H9 (cell line): ENCODE measurements around the gene POLG2. TPM values are rescaled to one million over a fixed set of nuclear protein-coding genes. Genes with fewer than 3 reads are reported as not detected.

Source experiments
- DNase-seq: peaks from one replicate; pipeline ENCODE4 v3.0.0-alpha.2; 2017
- H2AFZ ChIP-seq: one replicate; pipeline ENCODE4 v1.6.1; 2013; ENCODE audit warnings: mild to moderate bottlenecking, low read length, control low read depth, moderate library complexity
- H2AK5ac ChIP-seq: 2 replicates; pipeline ENCODE4 v1.6.1; 2013; ENCODE audit warnings: low read length, control low read depth, mixed read lengths; ENCODE audit not compliant: insufficient read length
- H2BK120ac ChIP-seq: one replicate; pipeline ENCODE4 v1.6.1; 2013; ENCODE audit warnings: low read depth, mild to moderate bottlenecking, low read length, control low read depth, inconsistent platforms; ENCODE audit not compliant: poor library complexity, severe bottlenecking
- H2BK12ac ChIP-seq: 2 replicates; pipeline ENCODE4 v1.6.1; 2013; ENCODE audit warnings: low read length, control low read depth, mixed read lengths, low read depth; ENCODE audit not compliant: insufficient read length
- H2BK15ac ChIP-seq: 2 replicates; pipeline ENCODE4 v1.6.1; 2013; ENCODE audit warnings: low read depth, low read length, control low read depth
- H2BK20ac ChIP-seq: one replicate; pipeline ENCODE4 v1.6.1; 2013; ENCODE audit warnings: low read depth, mild to moderate bottlenecking, low read length, control low read depth, inconsistent platforms; ENCODE audit not compliant: poor library complexity, severe bottlenecking
- H2BK5ac ChIP-seq: 2 replicates; pipeline ENCODE4 v1.6.1; 2013; ENCODE audit warnings: low read length, control low read depth, mixed read lengths; ENCODE audit not compliant: insufficient read length
- H3K14ac ChIP-seq: 2 replicates; pipeline ENCODE4 v1.6.1; 2013; ENCODE audit warnings: low read length, control low read depth; ENCODE audit not compliant: insufficient read depth
- H3K18ac ChIP-seq: 2 replicates; pipeline ENCODE4 v1.6.1; 2013; ENCODE audit warnings: low read depth, mild to moderate bottlenecking, mixed read lengths, low read length, control low read depth; ENCODE audit not compliant: insufficient read length
- H3K23ac ChIP-seq: 2 replicates; pipeline ENCODE4 v1.6.1; 2013; ENCODE audit warnings: low read length, control low read depth, mixed read lengths, low read depth; ENCODE audit not compliant: insufficient read length
- H3K23me2 ChIP-seq: 2 replicates; pipeline ENCODE4 v1.6.1; 2013; ENCODE audit warnings: low read depth, mild to moderate bottlenecking, mixed read lengths, low read length, control low read depth; ENCODE audit not compliant: insufficient read length, poor library complexity, severe bottlenecking
- H3K27ac ChIP-seq: 2 replicates; pipeline ENCODE4 v1.5.1; 2013; ENCODE audit warnings: low read length, control low read depth, mixed read lengths, low read depth; ENCODE audit not compliant: insufficient read length
- H3K27me3 ChIP-seq: 2 replicates; pipeline ENCODE4 v1.6.1; 2013; ENCODE audit warnings: low read length, control low read depth, inconsistent platforms; ENCODE audit not compliant: insufficient read depth
- H3K4ac ChIP-seq: 2 replicates; pipeline ENCODE4 v1.6.1; 2013; ENCODE audit warnings: low read depth, mild to moderate bottlenecking, control low read depth, inconsistent platforms, low read length, moderate library complexity
- H3K4me1 ChIP-seq: 2 replicates; pipeline ENCODE4 v1.6.1; 2013; ENCODE audit warnings: low read length, control low read depth, inconsistent platforms; ENCODE audit not compliant: insufficient read depth
- H3K4me2 ChIP-seq: 2 replicates; pipeline ENCODE4 v1.6.1; 2013; ENCODE audit warnings: low read length, control low read depth, mixed read lengths; ENCODE audit not compliant: insufficient read length, insufficient read depth
- H3K56ac ChIP-seq: 2 replicates; pipeline ENCODE4 v1.6.1; 2013; ENCODE audit warnings: low read depth, mild to moderate bottlenecking, mixed read lengths, low read length, control low read depth; ENCODE audit not compliant: insufficient read length
- H3K79me1 ChIP-seq: 2 replicates; pipeline ENCODE4 v1.6.1; 2013; ENCODE audit warnings: low read depth, mild to moderate bottlenecking, moderate library complexity, low read length, control low read depth, inconsistent platforms; ENCODE audit not compliant: insufficient read depth, poor library complexity, severe bottlenecking
- H3K79me2 ChIP-seq: 2 replicates; pipeline ENCODE4 v1.6.1; 2013; ENCODE audit warnings: low read length, control low read depth, inconsistent platforms; ENCODE audit not compliant: insufficient read depth
- H3K9ac ChIP-seq: 2 replicates; pipeline ENCODE4 v1.6.1; 2013; ENCODE audit warnings: low read length, control low read depth, mixed read lengths; ENCODE audit not compliant: insufficient read length; ENCODE audit errors: extremely low read depth
- H3K9me3 ChIP-seq: one replicate; pipeline ENCODE4 v1.6.1; 2013; ENCODE audit warnings: low read depth, low read length, inconsistent platforms; ENCODE audit not compliant: control insufficient read depth
- H3T11ph ChIP-seq: one replicate; pipeline ENCODE4 v1.6.1; 2013; ENCODE audit warnings: mild to moderate bottlenecking, low read length, control low read depth, inconsistent platforms
- H4K20me1 ChIP-seq: one replicate; pipeline ENCODE4 v1.6.1; 2013; ENCODE audit not compliant: control insufficient read depth, insufficient read length, insufficient read depth
- H4K5ac ChIP-seq: 2 replicates; pipeline ENCODE4 v1.6.1; 2013; ENCODE audit warnings: low read depth, mild to moderate bottlenecking, mixed read lengths, low read length, control low read depth; ENCODE audit not compliant: insufficient read length
- H4K8ac ChIP-seq: replicated peaks from 2 replicates; pipeline ENCODE4 v1.6.1; 2013; ENCODE audit warnings: low read length, control low read depth, mixed read lengths, low read depth; ENCODE audit not compliant: insufficient read length
- H4K91ac ChIP-seq: 2 replicates; pipeline ENCODE4 v1.6.1; 2013; ENCODE audit warnings: low read depth, mild to moderate bottlenecking, moderate library complexity, mixed read lengths, low read length, control low read depth; ENCODE audit not compliant: insufficient read length
- H3K27ac Mint-ChIP-seq, 3 experiments: 2 replicates in 2 of 3; 3 replicates in 1 of 3; pipeline ENCODE4 v1.8.0; 2020 to 2021; ENCODE audit warnings: mixed read lengths in 3 of 3, mild to moderate bottlenecking in 1 of 3, moderate library complexity in 1 of 3
- H3K27me3 Mint-ChIP-seq: 2 replicates; pipeline ENCODE4 v1.8.0; 2021; ENCODE audit warnings: low read depth, mild to moderate bottlenecking, moderate library complexity, mixed read lengths
- H3K36me3 Mint-ChIP-seq, 3 experiments: 2 replicates in 2 of 3; 3 replicates in 1 of 3; pipeline ENCODE4 v1.8.0; 2020 to 2021; ENCODE audit warnings: low read depth in 3 of 3, mixed read lengths in 3 of 3; ENCODE audit not compliant: insufficient read depth in 1 of 3
- H3K4me1 Mint-ChIP-seq, 2 experiments: 2 replicates each; pipeline ENCODE4 v1.8.0; 2020; ENCODE audit warnings: mixed read lengths in 2 of 2
- H3K4me3 Mint-ChIP-seq, 2 experiments: 2 replicates in 1 of 2; 3 replicates in 1 of 2; pipeline ENCODE4 v1.8.0; 2020 to 2021; ENCODE audit warnings: mild to moderate bottlenecking in 2 of 2, mixed read lengths in 2 of 2, moderate library complexity in 1 of 2
- H3K9me3 Mint-ChIP-seq, 2 experiments: 2 replicates in 1 of 2; 3 replicates in 1 of 2; pipeline ENCODE4 v1.8.0; 2020; ENCODE audit warnings: mild to moderate bottlenecking in 2 of 2, mixed read lengths in 2 of 2, moderate library complexity in 1 of 2
- WGBS: extraction: QIAGEN DNeasy Blood & Tissue Kit; methylation state at CpG from one replicate; pipeline ENCODE4 v1.1.7; 2013; ENCODE audit warnings: missing lambda C conversion rate, low lambda C conversion rate, mixed read lengths; ENCODE audit not compliant: insufficient read length; ENCODE audit errors: extremely low coverage; 5-methylcytosine and 5-hydroxymethylcytosine counted together
- total RNA-seq: library from RNA; stranded (reverse); gene quantifications from 2 replicates; pipeline ENCODE4 v1.2.1, GENCODE V29; 2021
- TF ChIP-seq, protein P1 (sequence below): fragments of 200-600 bp; sonication (generic); conservative IDR thresholded peaks from 3 replicates; pipeline ENCODE4 v1.8.0; 2021; ENCODE audit warnings: antibody characterized with exemption, mild to moderate bottlenecking

POLG2 gene
- total RNA-seq, 1 experiment from 2014 or later = 35.5 TPM

GRCh38 chr17:64535357-64535756 is 38.5 kb upstream of the POLG2 start:
- no peak overlapping the region for H2BK15ac ChIP-seq
- H3K27me3 ChIP-seq = no peaks in the 10 kb centered on the region
- H4K8ac ChIP-seq = no peak overlapping the region
- H3K9ac ChIP-seq = no peak overlapping the region
- no peak overlapping the region for H3K4me2 ChIP-seq
- Mint-ChIP-seq H3K9me3 (no peaks in the 10 kb centered on the region), H3K4me3 (no peak overlapping the region), H3K27ac (no peak overlapping the region), H3K36me3 (peaks cover 26 to 91% (median 66%) of the 10 kb centered on the region in 3 experiments), H3K27me3 (no peaks in the 10 kb centered on the region), H3K4me1 (no peaks in the 10 kb centered on the region)
- no peak overlapping the region for H3K4ac ChIP-seq
- H3K56ac ChIP-seq = no peak overlapping the region
- H4K20me1 ChIP-seq = no peaks in the 10 kb centered on the region
- WGBS = no CpG with 5 or more reads among the region's 6 CpGs
- H2BK5ac ChIP-seq = no peak overlapping the region
- no peak overlapping the region for H3K18ac ChIP-seq
- no peak overlapping the region for H2AFZ ChIP-seq
- H3K9me3 ChIP-seq = no peaks in the 10 kb centered on the region
- no peaks in the 10 kb centered on the region for H3K23me2 ChIP-seq
- no peak for DNase-seq
- H3K27ac ChIP-seq = no peak overlapping the region
- TF ChIP-seq, protein P1, sequence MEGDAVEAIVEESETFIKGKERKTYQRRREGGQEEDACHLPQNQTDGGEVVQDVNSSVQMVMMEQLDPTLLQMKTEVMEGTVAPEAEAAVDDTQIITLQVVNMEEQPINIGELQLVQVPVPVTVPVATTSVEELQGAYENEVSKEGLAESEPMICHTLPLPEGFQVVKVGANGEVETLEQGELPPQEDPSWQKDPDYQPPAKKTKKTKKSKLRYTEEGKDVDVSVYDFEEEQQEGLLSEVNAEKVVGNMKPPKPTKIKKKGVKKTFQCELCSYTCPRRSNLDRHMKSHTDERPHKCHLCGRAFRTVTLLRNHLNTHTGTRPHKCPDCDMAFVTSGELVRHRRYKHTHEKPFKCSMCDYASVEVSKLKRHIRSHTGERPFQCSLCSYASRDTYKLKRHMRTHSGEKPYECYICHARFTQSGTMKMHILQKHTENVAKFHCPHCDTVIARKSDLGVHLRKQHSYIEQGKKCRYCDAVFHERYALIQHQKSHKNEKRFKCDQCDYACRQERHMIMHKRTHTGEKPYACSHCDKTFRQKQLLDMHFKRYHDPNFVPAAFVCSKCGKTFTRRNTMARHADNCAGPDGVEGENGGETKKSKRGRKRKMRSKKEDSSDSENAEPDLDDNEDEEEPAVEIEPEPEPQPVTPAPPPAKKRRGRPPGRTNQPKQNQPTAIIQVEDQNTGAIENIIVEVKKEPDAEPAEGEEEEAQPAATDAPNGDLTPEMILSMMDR = no peak
- H4K91ac ChIP-seq = no peak overlapping the region
- H2BK20ac ChIP-seq = no peak overlapping the region
- no peaks in the 10 kb centered on the region for H3K4me1 ChIP-seq
- H4K5ac ChIP-seq = no peak overlapping the region
- H2AK5ac ChIP-seq = no peak overlapping the region
- H3T11ph ChIP-seq = no peak overlapping the region
- no peak overlapping the region for H2BK120ac ChIP-seq
- no peak overlapping the region for H2BK12ac ChIP-seq
- H3K14ac ChIP-seq = no peak overlapping the region
- H3K79me2 ChIP-seq = no peaks in the 10 kb centered on the region
- no peak overlapping the region for H3K23ac ChIP-seq
- H3K79me1 ChIP-seq = no peaks in the 10 kb centered on the region
